Measurements from ENCODE around the gene PSMC3IP.

DNA sequence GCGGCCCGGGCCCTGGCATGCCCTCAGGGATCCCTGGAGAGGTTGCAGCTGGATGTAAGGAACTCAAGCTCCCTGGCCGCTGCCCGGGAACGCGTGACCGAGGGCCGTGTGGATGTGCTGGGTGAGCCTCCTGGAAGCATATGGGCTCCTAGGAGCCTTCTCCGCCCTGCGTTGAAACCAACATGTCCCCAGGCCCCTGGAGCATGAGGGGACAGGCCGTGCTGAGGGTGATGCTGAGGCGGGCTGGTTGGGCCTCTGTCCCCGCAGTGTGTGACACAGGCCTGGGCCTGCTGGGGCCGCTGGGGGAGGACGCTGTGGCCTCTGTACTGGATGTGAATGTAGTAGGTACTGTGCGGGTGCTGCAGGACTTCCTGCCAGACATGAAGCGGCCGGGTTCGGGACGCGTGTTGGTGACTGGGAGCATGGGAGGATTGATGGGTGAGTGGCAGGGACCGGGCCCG, 30.5 kb downstream of the PSMC3IP start:
- TF ChIP-seq, protein P1, sequence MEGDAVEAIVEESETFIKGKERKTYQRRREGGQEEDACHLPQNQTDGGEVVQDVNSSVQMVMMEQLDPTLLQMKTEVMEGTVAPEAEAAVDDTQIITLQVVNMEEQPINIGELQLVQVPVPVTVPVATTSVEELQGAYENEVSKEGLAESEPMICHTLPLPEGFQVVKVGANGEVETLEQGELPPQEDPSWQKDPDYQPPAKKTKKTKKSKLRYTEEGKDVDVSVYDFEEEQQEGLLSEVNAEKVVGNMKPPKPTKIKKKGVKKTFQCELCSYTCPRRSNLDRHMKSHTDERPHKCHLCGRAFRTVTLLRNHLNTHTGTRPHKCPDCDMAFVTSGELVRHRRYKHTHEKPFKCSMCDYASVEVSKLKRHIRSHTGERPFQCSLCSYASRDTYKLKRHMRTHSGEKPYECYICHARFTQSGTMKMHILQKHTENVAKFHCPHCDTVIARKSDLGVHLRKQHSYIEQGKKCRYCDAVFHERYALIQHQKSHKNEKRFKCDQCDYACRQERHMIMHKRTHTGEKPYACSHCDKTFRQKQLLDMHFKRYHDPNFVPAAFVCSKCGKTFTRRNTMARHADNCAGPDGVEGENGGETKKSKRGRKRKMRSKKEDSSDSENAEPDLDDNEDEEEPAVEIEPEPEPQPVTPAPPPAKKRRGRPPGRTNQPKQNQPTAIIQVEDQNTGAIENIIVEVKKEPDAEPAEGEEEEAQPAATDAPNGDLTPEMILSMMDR (conservative IDR thresholded peaks at IDR 0.05; ENCODE audit: low read depth, low read length) = no peak
- no peak for TF ChIP-seq EZH2 (IDR thresholded peaks at IDR 0.05; ENCODE audit: borderline replicate concordance, low read depth, low read length, poor library complexity, severe bottlenecking)
